WERI-Rb-1 (cell line): ENCODE data around the gene ASB13.

ENCODE experiments used
- DNase-seq: peaks from one replicate; pipeline ENCODE4 v3.0.0-alpha.2; 2020
- H3K27ac ChIP-seq: fragments of 250-450 bp; sonication (Bioruptor Pico); 2 replicates; pipeline ENCODE4 v1.5.1; 2020; ENCODE audit warnings: mild to moderate bottlenecking, moderate library complexity
- H3K27me3 ChIP-seq: fragments of 250-450 bp; sonication (Bioruptor Pico); 2 replicates; pipeline ENCODE4 v1.5.1; 2021; ENCODE audit warnings: mild to moderate bottlenecking, low read depth, moderate library complexity; ENCODE audit not compliant: insufficient read depth, severe bottlenecking
- H3K36me3 ChIP-seq: fragments of 250-450 bp; sonication (Bioruptor Pico); 2 replicates; pipeline ENCODE4 v1.5.1; 2020; ENCODE audit warnings: mild to moderate bottlenecking, moderate library complexity
- H3K4me3 ChIP-seq: 2 replicates; pipeline ENCODE4 v1.5.1; 2011; ENCODE audit warnings: low read depth, mild to moderate bottlenecking, control low read depth, low read length
- H3K9me3 ChIP-seq: fragments of 250-450 bp; sonication (Bioruptor Pico); 2 replicates; pipeline ENCODE4 v1.5.1; 2021; ENCODE audit warnings: mild to moderate bottlenecking, moderate library complexity; ENCODE audit not compliant: severe bottlenecking
- CTCF ChIP-seq: IDR thresholded peaks from 2 replicates; pipeline ENCODE4 v1.5.1; 2011; ENCODE audit warnings: low read depth, mild to moderate bottlenecking, control low read depth, inconsistent platforms, low read length

The ASB13 gene

GRCh38 chr10:5618042-5618441, 48.4 kb downstream of the ASB13 start:
- Histone ChIP-seq H3K4me3 (no peak overlapping the region), H3K27me3 (no peaks in the 10 kb centered on the region), H3K36me3 (no peaks in the 10 kb centered on the region), H3K27ac (no peak overlapping the region), H3K9me3 (no peaks in the 10 kb centered on the region)
- DNase-seq: no peak
- TF ChIP-seq CTCF: no peak

- TF ChIP-seq CTCF: no peak
- H3K27me3 ChIP-seq: no peaks in the 10 kb centered on the region
- H3K36me3 ChIP-seq: no peaks in the 10 kb centered on the region
- H3K4me3 ChIP-seq: no peak overlapping the region
- no peak for DNase-seq
- H3K9me3 ChIP-seq: no peaks in the 10 kb centered on the region
- H3K27ac ChIP-seq: no peak overlapping the region
Observed at GRCh38 chr10:5617521-5617920, 48.9 kb downstream of the ASB13 start.

GRCh38 chr10:5616836-5617235, 49.6 kb downstream of the ASB13 start:
- Histone ChIP-seq H3K27ac (no peak overlapping the region), H3K9me3 (no peaks in the 10 kb centered on the region), H3K4me3 (no peak overlapping the region), H3K27me3 (no peaks in the 10 kb centered on the region), H3K36me3 (no peaks in the 10 kb centered on the region)
- no peak for TF ChIP-seq CTCF
- no peak for DNase-seq

GRCh38 chr10:5616046-5616445, 50.3 kb downstream of the ASB13 start:
- Histone ChIP-seq H3K9me3 (no peaks in the 10 kb centered on the region), H3K4me3 (no peak overlapping the region), H3K27ac (no peak overlapping the region), H3K36me3 (no peaks in the 10 kb centered on the region), H3K27me3 (no peaks in the 10 kb centered on the region)
- DNase-seq: no peak
- TF ChIP-seq CTCF: no peak

- H3K4me3 ChIP-seq: no peak overlapping the region
- H3K36me3 ChIP-seq: no peaks in the 10 kb centered on the region
- no peak for DNase-seq
- no peaks in the 10 kb centered on the region for H3K27me3 ChIP-seq
- no peak overlapping the region for H3K27ac ChIP-seq
- no peak for TF ChIP-seq CTCF
- no peaks in the 10 kb centered on the region for H3K9me3 ChIP-seq
Observed at GRCh38 chr10:5615316-5615715, 51.1 kb downstream of the ASB13 start.

GRCh38 chr10:5614155-5614721, 52.2 kb downstream of the ASB13 start:
- no peak for TF ChIP-seq CTCF
- Histone ChIP-seq H3K4me3 (no peak overlapping the region), H3K27me3 (no peaks in the 10 kb centered on the region), H3K9me3 (no peaks in the 10 kb centered on the region), H3K36me3 (no peaks in the 10 kb centered on the region), H3K27ac (no peak overlapping the region)
- no peak for DNase-seq
